Vagina (tissue), 2 donors: Measurements from ENCODE around the gene B3GNT3.

ENCODE experiments used
- POLR2A ChIP-seq, 2 donors: fragments of 450-650 bp; IDR thresholded peaks; one replicate each; pipeline ENCODE4 v1.6.1; 2017; ENCODE audit warnings: antibody characterized with exemption in 2 of 2, mild to moderate bottlenecking in 2 of 2, moderate library complexity in 2 of 2
- POLR2AphosphoS5 ChIP-seq, 2 donors: sonication (generic); formaldehyde crosslinking; IDR thresholded peaks; one replicate each; pipeline ENCODE4 v1.9.0; 2017; ENCODE audit warnings: antibody characterized with exemption in 2 of 2, mild to moderate bottlenecking in 2 of 2, low read depth in 1 of 2; ENCODE audit not compliant: insufficient read depth in 1 of 2
- TF ChIP-seq, protein P1 (sequence below), 3 experiments: fragments of 450-650 bp in 2 of 3; fragments of 200-600 bp in 1 of 3; sonication (generic) in 1 of 3; IDR thresholded peaks; one replicate each; pipeline ENCODE4 v1.5.1; 2017 to 2019; ENCODE audit warnings: antibody characterized with exemption in 3 of 3, mild to moderate bottlenecking in 2 of 3, moderate library complexity in 2 of 3

DNA sequence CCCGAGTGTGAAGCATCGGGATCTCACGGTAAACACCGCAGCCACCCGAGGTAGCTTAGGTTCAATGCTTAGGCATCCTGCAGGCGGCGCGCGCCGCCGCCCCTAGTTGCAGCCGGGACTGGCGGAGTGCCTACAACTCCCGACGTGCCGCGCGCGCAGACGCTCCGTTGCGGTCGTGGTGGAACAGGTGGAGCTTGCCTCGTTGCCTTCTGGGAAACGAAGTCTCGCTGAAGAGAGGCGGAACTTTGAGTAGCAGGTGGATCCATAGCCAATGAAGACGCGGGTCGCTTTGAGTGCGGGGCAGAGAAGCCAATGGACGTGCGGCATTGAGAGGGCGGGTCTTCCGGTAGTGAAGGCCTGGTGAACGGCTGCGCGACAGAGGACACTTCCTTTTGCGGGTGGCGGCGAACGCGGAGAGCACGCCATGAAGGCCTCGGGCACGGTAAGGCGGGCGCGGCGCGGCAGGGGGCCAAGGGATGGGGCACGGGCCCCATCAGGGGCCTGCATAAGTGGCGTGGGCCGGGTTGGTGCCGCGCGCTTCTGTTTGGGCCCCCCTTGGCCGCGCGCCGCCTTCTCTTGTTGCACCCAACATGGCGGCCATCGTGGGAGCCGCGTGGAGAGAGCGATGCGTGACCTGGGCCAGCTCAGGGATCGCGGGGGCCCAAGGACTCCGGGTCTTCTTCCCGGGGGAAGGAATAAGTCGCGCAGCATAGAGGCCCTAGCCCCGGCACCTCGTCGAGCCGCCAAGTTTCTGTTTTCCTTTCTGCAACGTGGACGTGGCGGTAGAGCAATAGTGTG lies 64.8 kb downstream of the B3GNT3 start, which contains the start of gene RPL18A:
- TF ChIP-seq, protein P1, sequence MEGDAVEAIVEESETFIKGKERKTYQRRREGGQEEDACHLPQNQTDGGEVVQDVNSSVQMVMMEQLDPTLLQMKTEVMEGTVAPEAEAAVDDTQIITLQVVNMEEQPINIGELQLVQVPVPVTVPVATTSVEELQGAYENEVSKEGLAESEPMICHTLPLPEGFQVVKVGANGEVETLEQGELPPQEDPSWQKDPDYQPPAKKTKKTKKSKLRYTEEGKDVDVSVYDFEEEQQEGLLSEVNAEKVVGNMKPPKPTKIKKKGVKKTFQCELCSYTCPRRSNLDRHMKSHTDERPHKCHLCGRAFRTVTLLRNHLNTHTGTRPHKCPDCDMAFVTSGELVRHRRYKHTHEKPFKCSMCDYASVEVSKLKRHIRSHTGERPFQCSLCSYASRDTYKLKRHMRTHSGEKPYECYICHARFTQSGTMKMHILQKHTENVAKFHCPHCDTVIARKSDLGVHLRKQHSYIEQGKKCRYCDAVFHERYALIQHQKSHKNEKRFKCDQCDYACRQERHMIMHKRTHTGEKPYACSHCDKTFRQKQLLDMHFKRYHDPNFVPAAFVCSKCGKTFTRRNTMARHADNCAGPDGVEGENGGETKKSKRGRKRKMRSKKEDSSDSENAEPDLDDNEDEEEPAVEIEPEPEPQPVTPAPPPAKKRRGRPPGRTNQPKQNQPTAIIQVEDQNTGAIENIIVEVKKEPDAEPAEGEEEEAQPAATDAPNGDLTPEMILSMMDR (IDR thresholded peaks at IDR 0.05) = peak; percentile 42 to 83 (median 64)
- TF ChIP-seq POLR2A (IDR thresholded peaks at IDR 0.05) (peak in 1 of 2 donors; percentile 91), POLR2AphosphoS5 (IDR thresholded peaks at IDR 0.05; ENCODE audit: insufficient read depth in 1 of 2, low read depth in 1 of 2) (peak; percentile 99)
